ENCODE results near the gene RBM6. TPM values are rescaled to one million over a fixed set of nuclear protein-coding genes. Genes with fewer than 3 reads are reported as not detected.

RBM6 gene
- total RNA-seq, 1 experiment from 2014 or later: 21.7 TPM

DNA sequence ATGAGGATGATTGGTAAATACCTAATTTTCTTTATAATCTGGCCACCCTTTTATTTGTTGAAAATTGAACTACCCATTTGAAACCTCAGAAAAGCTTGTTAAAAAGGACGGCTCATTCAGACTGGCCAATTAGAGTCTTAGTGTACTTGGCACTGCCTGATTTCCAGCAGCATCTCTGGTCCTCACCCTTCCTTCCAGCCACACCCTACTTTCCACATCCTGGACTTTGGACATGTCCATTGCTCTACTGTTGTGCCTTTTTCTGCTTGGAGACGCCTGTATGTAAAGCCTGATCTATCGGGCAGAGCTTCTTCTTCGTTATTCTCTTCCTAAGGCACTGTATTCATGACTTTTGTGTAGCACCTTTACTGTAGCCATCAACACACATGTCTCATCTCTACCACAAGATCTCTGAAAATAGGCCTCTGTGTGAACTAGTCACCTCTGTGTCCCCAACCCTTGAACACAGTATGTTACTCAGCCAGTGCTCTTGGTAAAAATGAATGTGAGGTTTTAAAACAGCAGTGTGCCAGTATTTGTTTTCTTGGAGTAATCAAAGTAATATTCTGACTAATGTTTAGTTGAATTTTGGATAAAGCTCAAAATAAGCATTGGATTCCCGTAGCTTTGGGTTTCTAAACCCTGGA lies 155.5 kb downstream of the RBM6 start:
- DNase-seq (ENCODE audit: low read depth): no peak

DNA sequence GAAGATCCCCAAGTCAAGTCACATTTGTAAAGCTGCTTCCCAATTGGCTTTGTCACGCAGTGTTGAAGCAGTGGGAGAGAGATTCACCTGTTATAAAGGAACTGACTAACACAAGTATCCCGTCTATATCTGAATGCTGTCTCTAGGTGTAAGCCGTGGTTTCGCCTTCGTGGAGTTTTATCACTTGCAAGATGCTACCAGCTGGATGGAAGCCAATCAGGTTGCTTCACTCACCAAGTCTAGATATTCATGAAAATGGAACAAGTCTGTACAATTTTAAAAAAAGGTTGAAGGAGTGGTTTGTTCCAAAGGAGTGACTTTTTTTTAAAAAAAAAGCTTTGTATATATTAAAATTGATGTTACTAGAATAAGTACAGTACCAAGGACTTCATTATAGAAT lies 160.4 kb downstream of the RBM6 start:
- no peak for DNase-seq (ENCODE audit: low read depth)

GRCh38 chr3:50100956-50101845 lies 161.3 kb downstream of the RBM6 start:
- no peak for DNase-seq (ENCODE audit: low read depth)

- no peak for DNase-seq (ENCODE audit: low read depth)
These were observed 162.6 kb downstream of the RBM6 start for GRCh38 chr3:50102558-50102957.

- DNase-seq (ENCODE audit: low read depth): no peak
These were observed 171.8 kb downstream of the RBM6 start for GRCh38 chr3:50111757-50112156.

GRCh38 chr3:50112462-50112861 lies 172.5 kb downstream of the RBM6 start:
- peak; percentile 32 for DNase-seq (ENCODE audit: low read depth)

GRCh38 chr3:50117120-50117519 lies 177.2 kb downstream of the RBM6 start:
- no peak for DNase-seq (ENCODE audit: low read depth)

DNA sequence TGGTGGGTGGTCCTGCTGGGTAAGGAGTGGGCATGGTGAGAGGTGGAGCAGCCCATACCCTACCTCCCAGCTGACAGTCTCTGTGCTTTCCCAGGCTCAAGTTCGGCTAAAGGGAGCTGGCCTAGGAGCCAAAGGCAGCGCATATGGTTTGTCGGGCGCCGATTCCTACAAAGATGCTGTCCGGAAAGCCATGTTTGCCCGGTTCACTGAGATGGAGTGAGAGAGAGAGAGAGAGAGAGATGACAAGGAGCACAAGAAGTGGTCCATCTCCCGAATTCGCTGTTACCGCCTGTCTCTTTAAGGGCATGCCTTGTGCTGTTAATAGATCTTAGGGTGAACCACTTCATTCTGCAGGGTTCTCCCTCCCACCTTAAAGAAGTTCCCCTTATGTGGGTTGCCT lies 178.3 kb downstream of the RBM6 start:
- DNase-seq (ENCODE audit: low read depth): no peak

DNA sequence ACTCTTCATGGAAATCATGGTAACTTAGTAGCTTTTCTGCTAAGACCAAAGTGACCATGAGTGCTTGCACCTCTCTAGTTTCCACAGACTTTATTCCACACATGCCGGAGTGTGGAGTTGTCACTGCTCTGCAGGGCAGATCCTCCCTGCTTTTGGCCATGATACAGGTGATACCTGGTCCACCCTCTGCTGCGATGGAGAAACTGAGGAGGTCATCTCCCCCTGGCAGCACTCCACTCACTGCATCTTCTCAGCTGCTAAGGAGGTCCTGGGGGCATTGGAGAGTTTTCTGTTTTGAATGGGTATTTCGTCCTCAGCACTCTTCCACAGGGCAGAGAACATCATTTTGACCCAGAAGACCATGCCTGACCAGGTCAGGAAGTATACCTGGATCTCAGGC lies 179.8 kb downstream of the RBM6 start:
- no peak for DNase-seq (ENCODE audit: low read depth)

DNA sequence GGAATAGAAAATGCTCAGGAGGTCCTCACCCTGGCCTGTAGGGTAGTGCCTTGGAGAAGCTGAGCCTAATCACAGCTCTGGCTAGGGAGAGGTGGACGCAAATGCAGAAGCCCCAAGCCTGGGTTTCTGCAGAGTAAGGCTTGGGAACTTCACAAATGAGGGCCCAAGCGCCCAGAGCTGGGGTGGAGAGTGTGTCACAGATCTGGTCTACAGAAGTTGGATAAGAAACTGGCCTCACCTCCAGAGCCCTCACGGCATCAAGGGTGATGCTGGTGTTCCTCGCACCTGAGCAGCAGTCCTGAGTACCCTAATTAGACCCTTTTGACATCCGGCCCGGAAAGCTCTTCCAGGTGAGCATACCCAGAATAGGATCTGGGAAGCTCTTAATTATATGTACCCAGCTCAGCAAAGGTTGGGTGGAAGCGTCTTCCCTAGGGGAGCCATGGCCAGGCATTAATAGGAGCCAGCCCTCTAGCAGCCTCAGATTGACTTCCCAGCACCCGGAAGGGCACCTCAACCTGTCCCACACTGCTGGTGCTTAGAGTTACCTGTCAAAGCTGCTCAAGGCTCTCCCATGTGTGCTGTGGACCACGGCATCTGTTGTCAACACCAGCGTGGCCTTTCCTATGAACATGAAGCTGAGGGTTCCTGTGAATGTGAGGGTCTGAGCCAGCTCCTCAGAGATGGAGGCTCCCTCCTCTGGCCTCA lies 180.6 kb downstream of the RBM6 start:
- DNase-seq (ENCODE audit: low read depth): no peak

- peak; percentile 66 for DNase-seq (ENCODE audit: low read depth)
These were observed 181.4 kb downstream of the RBM6 start for GRCh38 chr3:50121072-50122032.

DNA sequence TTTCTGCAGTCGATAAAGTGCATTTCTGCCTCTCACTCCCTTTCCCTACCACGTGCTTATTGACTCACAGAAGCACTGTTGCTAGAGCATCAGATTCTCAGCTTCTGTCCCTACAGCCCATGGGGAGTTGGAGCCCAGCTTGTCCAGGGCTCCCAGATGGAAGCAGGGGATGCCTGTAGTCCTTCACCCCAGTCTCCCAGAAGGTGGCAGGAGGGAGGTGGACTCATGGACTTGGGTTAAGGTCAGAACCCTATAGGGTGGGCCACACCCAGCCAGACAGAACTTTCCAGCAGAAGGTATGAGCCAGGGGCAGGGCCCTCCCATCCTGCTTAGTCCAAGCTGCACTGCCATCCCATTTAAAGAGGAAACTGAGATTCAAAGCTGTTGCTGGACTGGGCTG lies 182.1 kb downstream of the RBM6 start:
- no peak for DNase-seq (ENCODE audit: low read depth)

DNA sequence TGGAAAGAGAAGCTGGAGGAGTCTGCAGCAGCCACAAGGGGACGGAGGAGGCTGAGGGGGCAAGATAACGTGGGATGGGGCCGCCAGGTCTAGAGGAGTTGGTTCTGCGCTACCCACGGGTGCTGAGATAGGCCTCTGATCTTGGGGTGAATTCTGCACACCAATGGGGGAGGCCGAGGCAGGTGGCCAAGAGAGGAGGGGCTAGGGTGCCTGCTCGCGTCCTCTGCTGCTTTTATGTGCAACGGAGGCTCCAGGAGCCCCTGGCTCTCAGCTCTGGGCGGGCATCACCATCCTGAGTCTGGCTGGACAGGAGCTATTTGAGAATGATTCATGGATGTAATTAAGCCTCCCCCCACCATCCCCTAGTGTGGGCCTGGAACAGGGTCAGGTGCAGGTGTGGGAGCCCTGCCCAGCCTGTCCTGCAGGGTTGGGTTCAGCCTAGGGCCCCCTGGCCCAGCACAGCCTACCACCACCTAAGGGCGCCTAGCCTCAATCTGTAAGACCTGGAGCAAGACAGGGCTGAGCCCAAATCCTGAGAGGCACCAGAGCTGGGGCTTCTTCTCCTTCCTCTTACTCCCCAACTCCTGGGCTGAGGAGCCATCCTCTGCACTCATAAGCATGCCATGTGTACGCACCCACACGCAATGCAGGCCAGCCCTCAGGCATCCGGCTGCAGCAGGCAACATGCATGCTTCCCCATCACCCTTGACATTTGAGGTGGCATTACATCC lies 182.9 kb downstream of the RBM6 start:
- DNase-seq (ENCODE audit: low read depth): no peak

GRCh38 chr3:50123394-50124051 lies 183.6 kb downstream of the RBM6 start:
- DNase-seq (ENCODE audit: low read depth): no peak

DNA sequence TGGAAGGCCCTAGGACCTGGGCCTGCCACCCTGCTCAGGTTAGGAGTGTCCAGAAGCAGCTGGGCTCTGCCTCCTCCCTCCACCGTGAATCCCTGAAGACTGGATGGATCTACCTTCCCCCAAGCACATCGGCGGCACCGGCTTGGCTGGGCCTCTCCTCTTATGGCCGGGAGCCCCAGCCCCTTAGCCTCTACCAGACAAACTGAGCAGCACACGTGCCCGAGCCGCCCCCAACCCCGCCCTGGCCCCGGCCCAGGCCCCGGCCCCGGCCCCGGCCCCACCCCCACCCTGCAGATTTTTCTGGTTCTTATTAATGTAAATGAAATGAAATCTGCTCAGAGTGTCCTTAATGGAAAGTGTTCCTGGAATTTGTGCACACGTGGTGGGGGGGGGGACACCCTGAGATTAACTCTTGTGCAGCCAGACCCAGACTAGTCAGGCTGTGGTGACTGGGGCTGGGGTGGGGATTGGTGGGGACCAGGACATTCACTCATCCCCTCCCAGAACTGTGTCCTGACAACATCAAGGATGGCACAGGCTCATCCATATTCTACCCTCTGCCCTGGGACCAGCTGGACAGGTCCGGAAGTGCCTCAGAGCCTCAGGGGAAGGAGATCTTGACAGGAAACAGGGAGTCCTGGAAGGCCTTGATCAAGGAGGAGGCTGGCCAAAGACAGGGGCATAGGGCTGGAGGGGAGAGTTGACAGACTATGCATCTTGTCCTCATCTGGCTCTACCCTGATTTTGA lies 184.3 kb downstream of the RBM6 start:
- DNase-seq (ENCODE audit: low read depth): peak; percentile 43

DNA sequence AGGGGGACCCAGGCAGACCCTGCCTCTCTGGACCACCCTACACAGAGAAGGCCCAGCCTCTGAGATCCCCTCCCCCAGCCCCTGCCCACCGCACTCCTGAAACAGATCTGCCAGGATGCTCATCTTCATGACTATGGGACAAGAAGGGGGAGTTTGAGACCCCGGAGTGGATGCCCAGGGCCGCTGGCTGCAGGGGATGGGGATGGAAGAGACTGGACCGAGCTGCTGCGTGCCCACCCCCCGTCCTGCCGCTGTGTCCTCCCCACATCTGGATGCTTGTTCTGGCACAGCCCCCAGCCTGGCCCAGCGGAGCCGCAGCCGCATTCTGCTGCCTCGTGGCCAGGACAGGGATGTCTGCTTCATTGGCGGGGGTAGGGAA lies 184.8 kb downstream of the RBM6 start:
- DNase-seq (ENCODE audit: low read depth): no peak

DNA sequence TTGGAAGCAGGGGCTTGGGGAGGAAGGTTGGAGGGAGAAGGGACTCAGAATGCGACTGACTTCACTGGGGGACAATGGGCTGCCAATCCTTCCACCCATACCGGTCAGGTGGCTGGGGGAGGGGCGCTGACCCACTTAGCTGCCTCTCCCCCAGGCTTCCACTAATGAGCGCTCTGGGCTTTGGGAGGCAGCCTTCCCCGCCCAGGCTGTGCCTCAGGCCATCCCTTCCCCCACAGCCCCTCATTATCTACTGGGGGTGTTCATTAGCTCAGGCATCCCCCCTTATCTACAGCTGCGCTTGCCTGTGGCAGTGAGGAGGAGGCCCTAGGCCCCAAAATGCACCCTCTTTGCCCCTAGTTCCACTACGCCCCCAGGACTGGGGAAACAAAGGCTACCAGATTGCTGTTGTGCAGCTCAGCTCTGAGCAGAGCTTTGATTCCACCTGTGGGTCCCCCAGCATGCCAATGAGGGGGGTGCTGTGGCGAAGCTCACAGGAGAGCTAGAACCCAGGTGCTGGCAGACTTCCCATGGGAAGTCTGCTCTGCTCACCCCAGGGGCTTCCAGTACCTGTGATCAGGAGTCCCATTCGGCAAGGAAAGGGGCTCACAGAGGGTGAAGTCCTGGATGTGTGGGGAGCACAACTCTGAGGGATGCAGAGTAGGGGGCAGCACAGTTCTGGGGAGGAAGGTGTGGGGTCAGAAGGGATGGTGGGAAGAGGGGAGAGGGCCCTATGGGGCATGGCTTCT lies 185.8 kb downstream of the RBM6 start:
- DNase-seq (ENCODE audit: low read depth): no peak

DNA sequence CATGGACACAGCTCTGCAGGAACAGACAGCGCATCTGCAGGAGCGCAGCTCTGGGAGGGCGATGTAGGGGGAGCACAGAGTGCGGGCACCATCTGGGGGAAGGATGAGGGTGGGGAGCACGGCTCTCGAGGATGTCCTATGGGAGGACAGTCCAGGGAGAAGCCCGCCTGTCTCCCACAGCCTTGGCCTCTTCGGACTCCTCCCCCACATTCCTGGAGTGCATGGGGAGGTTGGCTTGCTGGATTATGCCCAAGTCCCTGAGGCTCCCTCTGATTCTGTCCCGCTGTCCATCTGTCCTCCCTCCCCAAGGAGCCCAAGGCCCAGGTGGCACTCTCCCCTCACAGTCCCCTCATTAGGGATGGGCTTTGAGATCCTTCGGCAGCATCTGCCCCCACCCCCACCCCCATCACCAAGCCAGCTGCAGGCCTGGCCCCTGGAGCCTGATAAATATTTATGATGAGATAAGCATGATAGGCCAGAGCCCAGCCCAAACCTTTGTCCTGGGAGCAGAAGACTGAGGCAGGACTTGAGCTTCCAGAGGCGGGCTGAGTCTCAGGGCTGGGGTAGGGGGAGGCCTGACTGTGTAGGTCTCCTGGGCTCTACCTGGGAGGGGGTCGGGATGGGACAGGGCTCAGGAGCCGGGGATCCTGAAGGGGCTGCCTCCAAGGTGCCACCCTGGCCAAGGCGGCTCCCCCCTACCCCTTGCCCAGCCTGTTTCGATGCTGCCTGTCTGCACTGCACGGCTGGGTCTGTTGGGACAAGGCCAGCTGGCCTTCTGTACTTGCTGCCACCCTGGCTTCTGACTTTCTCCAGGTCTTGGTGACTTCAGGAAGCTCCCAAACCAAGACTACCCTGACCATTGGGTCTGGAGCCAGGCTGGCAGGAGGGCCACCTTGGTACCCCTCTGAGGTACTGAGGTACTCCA lies 186.6 kb downstream of the RBM6 start:
- peak; percentile 62 for DNase-seq (ENCODE audit: low read depth)

Measured in M059J (cell line).